K562 (cell line): ENCODE data around the gene RGS19. TPM values are rescaled to one million over a fixed set of nuclear protein-coding genes. Genes with fewer than 3 reads are reported as not detected.
A peak's percentile ranks its signal among the peaks of the same experiment; 100 is the strongest.

ENCODE experiments used
- ARID1B ChIP-seq: fragments of 450-650 bp; IDR thresholded peaks from 2 replicates; pipeline ENCODE4 v1.6.1; 2016; ENCODE audit warnings: antibody characterized with exemption, mild to moderate bottlenecking, inconsistent platforms
- CBX2 ChIP-seq: fragments of 200-600 bp; sonication (generic); IDR thresholded peaks from one replicate; pipeline ENCODE4 v1.6.1; 2012; ENCODE audit warnings: mild to moderate bottlenecking, low read length, inconsistent platforms; ENCODE audit not compliant: insufficient read depth, poor library complexity, severe bottlenecking
- DPF2 ChIP-seq: fragments of 450-650 bp; IDR thresholded peaks from 2 replicates; pipeline ENCODE4 v1.6.1; 2016
- FOXA1 ChIP-seq: fragments of 450-650 bp; IDR thresholded peaks from 2 replicates; pipeline ENCODE4 v1.6.1; 2016; ENCODE audit warnings: mild to moderate bottlenecking, borderline replicate concordance
- KDM5B ChIP-seq: fragments of 200-600 bp; sonication (generic); IDR thresholded peaks from 2 replicates; pipeline ENCODE4 v1.6.1; 2012; ENCODE audit warnings: low read depth, mild to moderate bottlenecking, moderate library complexity, low read length, control low read depth, inconsistent platforms; ENCODE audit not compliant: insufficient replicate concordance
- MAFG ChIP-seq: fragments of 450-650 bp; conservative IDR thresholded peaks from 2 replicates; pipeline ENCODE4 v1.6.1; 2016; ENCODE audit warnings: missing genetic modification characterization, missing compliant biosample characterization
- PTTG1 ChIP-seq: fragments of 450-650 bp; IDR thresholded peaks from 2 replicates; pipeline ENCODE4 v1.6.1; 2016; ENCODE audit warnings: low read depth, mild to moderate bottlenecking, missing genetic modification characterization, missing compliant biosample characterization
- TAF7 ChIP-seq: fragments of 450-650 bp; IDR thresholded peaks from 2 replicates; pipeline ENCODE4 v1.6.1; 2016; ENCODE audit warnings: missing genetic modification characterization, missing compliant biosample characterization
- ZNF134 ChIP-seq: fragments of 250-450 bp; sonication (Bioruptor Pico); conservative IDR thresholded peaks from 2 replicates; pipeline ENCODE4 v1.4.0; 2020
- polyA plus RNA-seq, 8 experiments: library from polyadenylated mRNA; depleted of rRNA in 4 of 8; stranded (reverse) in 5 of 8; unstranded in 3 of 8; fragments of >200 nt; fragmentation: Nextera tagmentation in 2 of 8; fragmentation: Illumina TruSeq in 1 of 8; extraction: Ambion mirVana in 2 of 8; extraction: Trizol in 1 of 8; gene quantifications; 2 replicates each; pipeline versions ENCODE4 v1.2.1 to v1.2.3, GENCODE V29; 2011 to 2014; ENCODE audit warnings: inconsistent platforms in 1 of 8, missing spikeins in 1 of 8
- total RNA-seq, 7 experiments: library from RNA; depleted of rRNA in 6 of 7; stranded (reverse); fragments of >200 nt in 6 of 7; fragmentation: Illumina TruSeq in 2 of 7; extraction: Trizol in 2 of 7; gene quantifications; 2 replicates each; pipeline versions ENCODE4 v1.2.1 to v1.2.3, GENCODE V29; 2011 to 2021; ENCODE audit warnings: low replicate concordance in 1 of 7
- TF ChIP-seq, protein P1 (sequence below): fragments of 450-650 bp; formaldehyde crosslinking; conservative IDR thresholded peaks from 2 replicates; pipeline ENCODE4 v1.4.0; 2022; ENCODE audit warnings: mild to moderate bottlenecking, missing genetic modification characterization
- TF ChIP-seq, protein P2 (sequence below): fragments of 250-450 bp; sonication (Bioruptor Pico); IDR thresholded peaks from 2 replicates; pipeline ENCODE4 v1.4.0; 2020
- TF ChIP-seq, protein P3 (sequence below): fragments of 250-450 bp; sonication (Bioruptor Pico); IDR thresholded peaks from 2 replicates; pipeline ENCODE4 v1.8.0; 2022; ENCODE audit warnings: moderate library complexity, mild to moderate bottlenecking, inconsistent platforms
- TF ChIP-seq, protein P4 (sequence below): fragments of 200-800 bp; sonication (Bioruptor generic); IDR thresholded peaks from 2 replicates; pipeline ENCODE4 v1.6.1; 2017; ENCODE audit warnings: missing genetic modification characterization, missing compliant biosample characterization
- TF ChIP-seq, protein P5 (sequence below): fragments of 450-650 bp; formaldehyde crosslinking; IDR thresholded peaks from 2 replicates; pipeline ENCODE4 v1.4.0; 2020; ENCODE audit warnings: mild to moderate bottlenecking, moderate library complexity
- TF ChIP-seq, protein P6 (sequence below), 2 experiments: fragments of 450-650 bp; conservative IDR thresholded peaks; 2 replicates each; pipeline ENCODE4 v1.6.1; 2017; ENCODE audit warnings: mild to moderate bottlenecking in 2 of 2, moderate library complexity in 2 of 2
- TF ChIP-seq, protein P7 (sequence below): sonication (generic); formaldehyde crosslinking; IDR thresholded peaks from 2 replicates; pipeline ENCODE4 v1.8.0; 2022; ENCODE audit warnings: mild to moderate bottlenecking, missing genetic modification reagents

RGS19 gene
- total and polyA plus RNA-seq, 9 of the 15 experiments (the other 6 are each of a cell fraction or from before 2014, with no cell fraction given), result 0.41 to 23.7 (median 14.6) TPM

DNA sequence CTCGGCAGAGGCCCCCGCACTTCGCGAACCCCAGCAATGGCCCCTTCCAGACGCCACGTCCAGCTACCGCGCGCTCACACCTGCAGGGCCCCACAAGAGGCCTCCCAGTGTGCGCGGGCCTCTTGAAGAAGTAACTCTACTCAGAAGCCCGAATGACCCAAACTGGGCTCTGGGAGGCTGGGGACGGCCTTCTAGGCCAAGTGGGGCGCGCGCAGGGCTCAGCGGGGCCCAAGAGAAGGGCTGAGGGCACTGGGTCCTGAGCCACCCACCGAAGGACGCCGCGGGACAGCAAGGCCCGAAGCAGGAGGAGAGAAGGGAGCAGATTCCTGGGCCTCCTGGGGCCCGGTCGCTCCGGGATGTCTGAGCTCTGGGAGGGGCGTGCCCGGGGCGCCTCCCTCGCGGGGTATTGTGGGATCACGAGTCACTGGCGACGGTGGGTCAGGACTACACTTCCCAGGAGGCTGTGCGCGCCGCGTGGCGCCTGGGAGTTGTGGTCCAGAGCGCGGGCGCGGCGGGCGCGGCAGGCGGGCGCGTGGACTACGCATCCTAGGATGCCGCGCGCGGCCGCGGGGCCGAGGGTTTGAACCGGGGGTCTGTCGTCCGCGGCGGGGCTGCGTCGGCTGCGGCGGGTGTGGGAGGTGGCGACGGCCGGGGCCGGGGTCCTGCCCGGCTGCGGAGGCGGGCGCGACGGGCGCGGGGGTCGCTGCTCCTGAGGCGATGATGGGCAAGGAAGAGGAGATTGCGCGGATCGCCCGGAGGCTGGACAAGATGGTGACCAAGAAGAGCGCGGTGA lies 16.5 kb downstream of the RGS19 start, which contains the start of gene TCEA2 (continued):
- TF ChIP-seq DPF2 (no peak), PTTG1 (tag) (no peak), ZNF134 (CRISPR knock-in tag) (peak; percentile 74; the same call in 1 of the 2 replicates), CBX2 (no peak), TAF7 (no peak), ARID1B (no peak), FOXA1 (no peak), MAFG (tag) (no peak), KDM5B (peak; percentile 88)
- TF ChIP-seq, protein P1, sequence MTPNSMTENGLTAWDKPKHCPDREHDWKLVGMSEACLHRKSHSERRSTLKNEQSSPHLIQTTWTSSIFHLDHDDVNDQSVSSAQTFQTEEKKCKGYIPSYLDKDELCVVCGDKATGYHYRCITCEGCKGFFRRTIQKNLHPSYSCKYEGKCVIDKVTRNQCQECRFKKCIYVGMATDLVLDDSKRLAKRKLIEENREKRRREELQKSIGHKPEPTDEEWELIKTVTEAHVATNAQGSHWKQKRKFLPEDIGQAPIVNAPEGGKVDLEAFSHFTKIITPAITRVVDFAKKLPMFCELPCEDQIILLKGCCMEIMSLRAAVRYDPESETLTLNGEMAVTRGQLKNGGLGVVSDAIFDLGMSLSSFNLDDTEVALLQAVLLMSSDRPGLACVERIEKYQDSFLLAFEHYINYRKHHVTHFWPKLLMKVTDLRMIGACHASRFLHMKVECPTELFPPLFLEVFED (CRISPR knock-in tag), result 0 out of 2 replicates have a peak, but pooled peaks have one; percentile 34
- TF ChIP-seq, protein P2, sequence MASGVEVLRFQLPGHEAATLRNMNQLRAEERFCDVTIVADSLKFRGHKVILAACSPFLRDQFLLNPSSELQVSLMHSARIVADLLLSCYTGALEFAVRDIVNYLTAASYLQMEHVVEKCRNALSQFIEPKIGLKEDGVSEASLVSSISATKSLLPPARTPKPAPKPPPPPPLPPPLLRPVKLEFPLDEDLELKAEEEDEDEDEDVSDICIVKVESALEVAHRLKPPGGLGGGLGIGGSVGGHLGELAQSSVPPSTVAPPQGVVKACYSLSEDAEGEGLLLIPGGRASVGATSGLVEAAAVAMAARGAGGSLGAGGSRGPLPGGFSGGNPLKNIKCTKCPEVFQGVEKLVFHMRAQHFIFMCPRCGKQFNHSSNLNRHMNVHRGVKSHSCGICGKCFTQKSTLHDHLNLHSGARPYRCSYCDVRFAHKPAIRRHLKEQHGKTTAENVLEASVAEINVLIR (CRISPR knock-in tag), result peak; percentile 77
- TF ChIP-seq, protein P3, sequence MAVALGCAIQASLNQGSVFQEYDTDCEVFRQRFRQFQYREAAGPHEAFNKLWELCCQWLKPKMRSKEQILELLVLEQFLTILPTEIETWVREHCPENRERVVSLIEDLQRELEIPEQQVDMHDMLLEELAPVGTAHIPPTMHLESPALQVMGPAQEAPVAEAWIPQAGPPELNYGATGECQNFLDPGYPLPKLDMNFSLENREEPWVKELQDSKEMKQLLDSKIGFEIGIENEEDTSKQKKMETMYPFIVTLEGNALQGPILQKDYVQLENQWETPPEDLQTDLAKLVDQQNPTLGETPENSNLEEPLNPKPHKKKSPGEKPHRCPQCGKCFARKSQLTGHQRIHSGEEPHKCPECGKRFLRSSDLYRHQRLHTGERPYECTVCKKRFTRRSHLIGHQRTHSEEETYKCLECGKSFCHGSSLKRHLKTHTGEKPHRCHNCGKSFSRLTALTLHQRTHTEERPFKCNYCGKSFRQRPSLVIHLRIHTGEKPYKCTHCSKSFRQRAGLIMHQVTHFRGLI (CRISPR knock-in tag), result peak; percentile 68; the same call in 1 of the 2 replicates
- TF ChIP-seq, protein P4, sequence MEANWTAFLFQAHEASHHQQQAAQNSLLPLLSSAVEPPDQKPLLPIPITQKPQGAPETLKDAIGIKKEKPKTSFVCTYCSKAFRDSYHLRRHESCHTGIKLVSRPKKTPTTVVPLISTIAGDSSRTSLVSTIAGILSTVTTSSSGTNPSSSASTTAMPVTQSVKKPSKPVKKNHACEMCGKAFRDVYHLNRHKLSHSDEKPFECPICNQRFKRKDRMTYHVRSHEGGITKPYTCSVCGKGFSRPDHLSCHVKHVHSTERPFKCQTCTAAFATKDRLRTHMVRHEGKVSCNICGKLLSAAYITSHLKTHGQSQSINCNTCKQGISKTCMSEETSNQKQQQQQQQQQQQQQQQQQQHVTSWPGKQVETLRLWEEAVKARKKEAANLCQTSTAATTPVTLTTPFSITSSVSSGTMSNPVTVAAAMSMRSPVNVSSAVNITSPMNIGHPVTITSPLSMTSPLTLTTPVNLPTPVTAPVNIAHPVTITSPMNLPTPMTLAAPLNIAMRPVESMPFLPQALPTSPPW (CRISPR knock-in tag), result peak; percentile 86
- TF ChIP-seq, protein P5, sequence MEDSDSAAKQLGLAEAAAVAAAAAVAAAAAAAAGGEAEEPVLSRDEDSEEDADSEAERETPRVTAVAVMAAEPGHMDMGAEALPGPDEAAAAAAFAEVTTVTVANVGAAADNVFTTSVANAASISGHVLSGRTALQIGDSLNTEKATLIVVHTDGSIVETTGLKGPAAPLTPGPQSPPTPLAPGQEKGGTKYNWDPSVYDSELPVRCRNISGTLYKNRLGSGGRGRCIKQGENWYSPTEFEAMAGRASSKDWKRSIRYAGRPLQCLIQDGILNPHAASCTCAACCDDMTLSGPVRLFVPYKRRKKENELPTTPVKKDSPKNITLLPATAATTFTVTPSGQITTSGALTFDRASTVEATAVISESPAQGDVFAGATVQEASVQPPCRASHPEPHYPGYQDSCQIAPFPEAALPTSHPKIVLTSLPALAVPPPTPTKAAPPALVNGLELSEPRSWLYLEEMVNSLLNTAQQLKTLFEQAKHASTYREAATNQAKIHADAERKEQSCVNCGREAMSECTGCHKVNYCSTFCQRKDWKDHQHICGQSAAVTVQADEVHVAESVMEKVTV (CRISPR knock-in tag), result no peak
- TF ChIP-seq, protein P6, sequence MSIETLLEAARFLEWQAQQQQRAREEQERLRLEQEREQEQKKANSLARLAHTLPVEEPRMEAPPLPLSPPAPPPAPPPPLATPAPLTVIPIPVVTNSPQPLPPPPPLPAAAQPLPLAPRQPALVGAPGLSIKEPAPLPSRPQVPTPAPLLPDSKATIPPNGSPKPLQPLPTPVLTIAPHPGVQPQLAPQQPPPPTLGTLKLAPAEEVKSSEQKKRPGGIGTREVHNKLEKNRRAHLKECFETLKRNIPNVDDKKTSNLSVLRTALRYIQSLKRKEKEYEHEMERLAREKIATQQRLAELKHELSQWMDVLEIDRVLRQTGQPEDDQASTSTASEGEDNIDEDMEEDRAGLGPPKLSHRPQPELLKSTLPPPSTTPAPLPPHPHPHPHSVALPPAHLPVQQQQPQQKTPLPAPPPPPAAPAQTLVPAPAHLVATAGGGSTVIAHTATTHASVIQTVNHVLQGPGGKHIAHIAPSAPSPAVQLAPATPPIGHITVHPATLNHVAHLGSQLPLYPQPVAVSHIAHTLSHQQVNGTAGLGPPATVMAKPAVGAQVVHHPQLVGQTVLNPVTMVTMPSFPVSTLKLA (conservative IDR thresholded peaks at IDR 0.05), result peak in 1 of 2 experiments; percentile 90; a peak in 2 of 4 replicates
- TF ChIP-seq, protein P7, sequence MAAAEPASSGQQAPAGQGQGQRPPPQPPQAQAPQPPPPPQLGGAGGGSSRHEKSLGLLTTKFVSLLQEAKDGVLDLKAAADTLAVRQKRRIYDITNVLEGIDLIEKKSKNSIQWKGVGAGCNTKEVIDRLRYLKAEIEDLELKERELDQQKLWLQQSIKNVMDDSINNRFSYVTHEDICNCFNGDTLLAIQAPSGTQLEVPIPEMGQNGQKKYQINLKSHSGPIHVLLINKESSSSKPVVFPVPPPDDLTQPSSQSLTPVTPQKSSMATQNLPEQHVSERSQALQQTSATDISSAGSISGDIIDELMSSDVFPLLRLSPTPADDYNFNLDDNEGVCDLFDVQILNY (CRISPR knock-in tag), result peak; percentile 86; the same call in 1 of the 2 replicates
